Measurements from ENCODE around the gene ANAPC15.
"Not testable (repeated sequence)": the region's sequence is repeated elsewhere in the genome, so short reads cannot be mapped to it uniquely, and the experiment has no call there.

Gene ANAPC15

DNA sequence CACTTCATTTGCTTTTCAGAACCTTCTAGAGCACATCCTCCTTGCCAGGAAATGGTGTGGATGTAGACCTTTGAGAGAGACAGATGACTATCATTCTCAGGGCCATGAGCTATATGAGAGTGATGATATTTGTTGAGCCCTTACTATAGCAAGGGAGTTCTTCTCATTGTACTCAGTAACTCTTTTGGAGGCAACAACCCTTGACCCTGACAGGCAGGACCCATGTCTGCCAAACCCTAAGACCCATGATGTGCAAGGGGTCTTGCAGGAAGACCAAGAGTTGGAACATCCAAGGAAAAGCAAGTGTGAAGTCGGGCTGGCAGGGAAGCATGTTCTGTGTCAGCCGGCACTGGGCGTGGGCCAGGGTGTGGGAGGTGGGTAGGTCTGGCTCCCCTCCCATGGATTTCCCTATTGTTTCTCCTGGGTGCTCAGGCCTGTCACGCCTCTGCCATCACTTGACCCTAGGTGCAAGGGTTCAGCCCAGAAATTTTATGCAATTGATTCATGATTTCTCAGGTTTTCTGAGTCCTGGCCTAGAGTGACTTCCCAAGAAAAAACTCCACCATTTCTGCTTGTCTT is 24.3 kb upstream of the ANAPC15 start:
- no peak overlapping the region for H3K4me3 ChIP-seq (ENCODE audit: low read depth, low read length)
- TF ChIP-seq, protein P1, sequence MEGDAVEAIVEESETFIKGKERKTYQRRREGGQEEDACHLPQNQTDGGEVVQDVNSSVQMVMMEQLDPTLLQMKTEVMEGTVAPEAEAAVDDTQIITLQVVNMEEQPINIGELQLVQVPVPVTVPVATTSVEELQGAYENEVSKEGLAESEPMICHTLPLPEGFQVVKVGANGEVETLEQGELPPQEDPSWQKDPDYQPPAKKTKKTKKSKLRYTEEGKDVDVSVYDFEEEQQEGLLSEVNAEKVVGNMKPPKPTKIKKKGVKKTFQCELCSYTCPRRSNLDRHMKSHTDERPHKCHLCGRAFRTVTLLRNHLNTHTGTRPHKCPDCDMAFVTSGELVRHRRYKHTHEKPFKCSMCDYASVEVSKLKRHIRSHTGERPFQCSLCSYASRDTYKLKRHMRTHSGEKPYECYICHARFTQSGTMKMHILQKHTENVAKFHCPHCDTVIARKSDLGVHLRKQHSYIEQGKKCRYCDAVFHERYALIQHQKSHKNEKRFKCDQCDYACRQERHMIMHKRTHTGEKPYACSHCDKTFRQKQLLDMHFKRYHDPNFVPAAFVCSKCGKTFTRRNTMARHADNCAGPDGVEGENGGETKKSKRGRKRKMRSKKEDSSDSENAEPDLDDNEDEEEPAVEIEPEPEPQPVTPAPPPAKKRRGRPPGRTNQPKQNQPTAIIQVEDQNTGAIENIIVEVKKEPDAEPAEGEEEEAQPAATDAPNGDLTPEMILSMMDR (IDR thresholded peaks at IDR 0.05; ENCODE audit: borderline replicate concordance, insufficient read depth, low read depth, low read length) = no peak

DNA sequence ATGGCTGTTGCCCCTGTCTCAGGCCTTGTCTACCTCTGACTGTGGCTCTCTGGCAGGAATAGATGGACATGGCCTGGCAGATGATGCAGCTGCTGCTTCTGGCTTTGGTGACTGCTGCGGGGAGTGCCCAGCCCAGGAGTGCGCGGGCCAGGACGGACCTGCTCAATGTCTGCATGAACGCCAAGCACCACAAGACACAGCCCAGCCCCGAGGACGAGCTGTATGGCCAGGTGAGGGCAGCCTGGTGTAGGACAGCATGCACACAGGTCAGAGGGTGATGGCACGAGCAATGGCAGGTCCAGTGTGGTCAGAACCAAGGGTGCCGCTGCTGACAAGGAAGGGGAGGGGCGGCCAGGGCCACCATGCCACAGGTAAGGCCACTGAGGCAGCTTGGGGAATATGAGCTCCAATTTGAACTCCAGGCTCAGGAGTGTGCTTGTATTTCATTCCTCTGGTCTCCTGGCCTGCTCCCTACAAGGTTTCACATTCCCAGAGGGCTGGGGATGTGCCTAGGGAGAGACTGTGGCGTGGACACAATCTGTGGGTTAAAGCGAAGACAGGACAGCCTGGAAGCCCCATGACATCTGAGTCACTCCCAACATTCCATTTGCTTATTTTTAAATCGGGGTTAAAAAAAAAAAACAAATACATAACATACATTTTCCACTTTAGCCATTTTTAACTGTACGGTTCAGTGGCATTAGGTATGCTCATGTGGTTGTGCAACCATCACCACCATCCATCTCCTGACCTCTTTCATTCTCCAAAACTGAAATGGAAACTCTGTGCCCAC is 23.6 kb upstream of the ANAPC15 start:
- TF ChIP-seq, protein P1 (IDR thresholded peaks at IDR 0.05; ENCODE audit: borderline replicate concordance, insufficient read depth, low read depth, low read length) = no peak
- H3K4me3 ChIP-seq (ENCODE audit: low read depth, low read length) = no peak overlapping the region

DNA sequence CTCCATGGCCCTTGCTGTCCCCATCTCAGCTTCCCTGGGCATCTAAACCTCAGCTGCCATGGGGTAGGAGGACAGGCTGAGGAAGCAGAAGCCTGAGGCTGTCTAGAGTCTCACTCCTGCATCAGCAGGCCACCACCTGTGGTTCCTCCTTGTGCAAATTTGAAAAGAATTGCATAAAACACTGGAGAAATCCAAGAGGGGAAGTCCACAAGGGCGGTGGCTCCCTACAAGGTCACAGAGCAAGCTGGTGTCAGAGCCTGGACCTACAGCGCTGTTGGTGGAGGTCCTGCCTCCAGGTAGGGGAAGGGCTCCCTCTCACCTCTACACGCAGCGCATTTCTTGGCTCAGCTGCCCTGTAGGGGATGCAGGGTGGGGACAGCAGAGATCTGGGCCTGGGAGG is 23.0 kb upstream of the ANAPC15 start, which contains the start of gene FOLR3:
TSS of gene FOLR3 (plus strand) at position 253 of the 400 bp plus-strand sequence. CDS start 228 bp downstream, outside the sequence.
- H3K4me3 ChIP-seq (ENCODE audit: low read depth, low read length) = not testable (repeated sequence)

DNA sequence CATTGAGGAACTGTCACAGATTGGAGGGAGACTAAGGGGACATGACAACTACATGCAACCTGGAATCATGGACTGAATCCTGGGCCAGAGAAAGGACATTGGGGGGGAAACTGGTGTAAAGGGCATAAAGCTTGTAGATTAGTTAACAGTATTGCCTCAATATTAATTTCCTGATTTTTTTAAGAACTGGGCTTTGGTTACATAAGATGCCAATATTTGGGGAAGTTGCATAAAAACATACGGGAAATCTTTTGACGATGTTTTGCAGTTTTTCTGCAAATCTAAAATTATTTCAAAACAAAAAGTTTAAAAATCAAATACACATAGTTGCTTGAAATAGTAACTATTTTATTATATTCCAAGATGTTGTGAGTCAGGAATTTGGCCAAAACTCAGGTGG is 20.2 kb upstream of the ANAPC15 start:
- TF ChIP-seq, protein P1 (IDR thresholded peaks at IDR 0.05; ENCODE audit: borderline replicate concordance, insufficient read depth, low read depth, low read length) = no peak
- H3K4me3 ChIP-seq (ENCODE audit: low read depth, low read length) = no peak overlapping the region

DNA sequence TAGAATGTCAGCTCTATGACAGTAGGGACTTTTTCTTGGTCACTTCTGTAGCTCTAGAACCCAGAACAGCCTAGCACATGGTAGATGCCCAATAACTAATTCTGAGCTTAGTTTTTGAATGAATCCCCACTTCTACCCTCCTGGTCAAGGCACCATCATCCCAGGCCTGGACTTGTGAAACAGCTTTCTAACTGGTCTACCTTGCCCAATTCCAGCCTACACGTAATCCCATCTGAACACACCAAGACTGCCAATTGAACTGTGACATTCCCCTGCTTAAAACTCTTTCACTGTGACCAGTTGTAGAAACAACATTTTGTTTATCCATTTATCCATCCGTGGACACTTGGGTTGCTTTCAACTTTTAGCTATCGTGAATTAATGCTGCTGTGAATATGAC is 16.9 kb upstream of the ANAPC15 start:
- TF ChIP-seq, protein P1 (IDR thresholded peaks at IDR 0.05; ENCODE audit: borderline replicate concordance, insufficient read depth, low read depth, low read length) = no peak
- no peak overlapping the region for H3K4me3 ChIP-seq (ENCODE audit: low read depth, low read length)

DNA sequence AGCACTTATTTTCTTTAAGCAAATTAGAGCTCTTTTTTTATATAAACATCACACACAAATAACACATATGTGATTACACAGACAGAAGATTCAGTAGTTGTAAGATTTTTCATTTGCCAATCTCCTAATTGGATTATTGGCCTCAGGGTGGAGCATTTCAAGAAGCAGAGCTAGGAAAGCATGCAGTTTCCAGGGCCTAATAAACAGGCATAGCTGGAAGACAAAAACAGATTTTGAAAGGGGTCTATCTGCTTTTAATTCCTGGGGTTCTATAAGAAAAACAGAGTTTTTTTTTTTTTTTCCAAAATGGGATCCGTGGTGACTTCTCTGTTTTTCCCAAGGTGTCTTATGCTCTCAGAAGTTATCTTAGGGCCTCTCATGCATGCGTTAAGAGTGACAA is 15.4 kb upstream of the ANAPC15 start:
- TF ChIP-seq, protein P1 (IDR thresholded peaks at IDR 0.05; ENCODE audit: borderline replicate concordance, insufficient read depth, low read depth, low read length) = no peak
- H3K4me3 ChIP-seq (ENCODE audit: low read depth, low read length) = no peak overlapping the region

DNA sequence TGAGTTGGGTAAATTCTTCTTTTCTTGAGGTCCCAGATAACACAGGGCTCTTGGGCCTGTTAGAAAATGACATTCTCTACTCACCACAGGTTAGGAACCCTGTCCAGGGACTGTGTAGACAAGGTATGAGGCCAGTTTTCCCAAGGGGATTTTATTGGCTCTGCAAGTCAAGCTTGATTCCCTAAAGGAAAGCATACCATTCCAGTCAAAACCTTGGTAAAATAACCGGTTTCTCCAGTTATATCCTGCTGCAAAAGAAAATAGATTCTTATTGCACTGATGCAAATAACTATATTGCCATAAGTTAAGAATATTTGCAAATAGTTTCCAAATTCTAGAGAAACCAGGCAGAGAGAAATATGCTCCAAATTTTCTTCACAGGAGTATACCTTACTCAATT is 13.5 kb upstream of the ANAPC15 start:
- H3K4me3 ChIP-seq (ENCODE audit: low read depth, low read length) = no peak overlapping the region
- TF ChIP-seq, protein P1 (IDR thresholded peaks at IDR 0.05; ENCODE audit: borderline replicate concordance, insufficient read depth, low read depth, low read length) = no peak

Measured in GM12875 (cell line).